B cell (primary cell): ENCODE results near the gene DCPS. TPM values are rescaled to one million over a fixed set of nuclear protein-coding genes. Genes with fewer than 3 reads are reported as not detected.
"Not testable (repeated sequence)": the region's sequence is repeated elsewhere in the genome, so short reads cannot be mapped to it uniquely, and the experiment has no call there.

ENCODE experiments used
- ATAC-seq: fragments of 200-7000 bp; cut with Tn5 transposase; one replicate; pipeline ENCODE4 v1.10.0; 2021; ENCODE audit warnings: low read depth, mild to moderate bottlenecking, moderate number of reproducible peaks, moderate library complexity
- CTCF ChIA-PET: fragments of 350-600 bp; sonication (Branson Sonifier 250); formaldehyde crosslinking; loops from one replicate; lab custom pipeline; 2021; ENCODE audit warnings: antibody characterized with exemption, inconsistent platforms; lab: Charles Lee
- POLR2A ChIA-PET: fragments of 350-600 bp; sonication (Branson Sonifier 250); formaldehyde crosslinking; loops from one replicate; lab custom pipeline; 2021; ENCODE audit warnings: antibody characterized with exemption; lab: Charles Lee
- DNase-seq: peaks from one replicate; pipeline ENCODE4 v3.0.0; 2013
- H2AFZ ChIP-seq: 2 replicates; pipeline ENCODE4 v1.6.1; 2012; ENCODE audit warnings: mild to moderate bottlenecking, low read depth, low read length; ENCODE audit not compliant: insufficient read depth, poor library complexity, severe bottlenecking
- H3K27ac ChIP-seq, 2 donors: 1 replicate in 1 of 2; 2 replicates in 1 of 2; pipeline ENCODE4 v1.5.1; 2012 to 2013; ENCODE audit warnings: low read length in 2 of 2, mild to moderate bottlenecking in 2 of 2, moderate library complexity in 1 of 2
- H3K27me3 ChIP-seq, 4 experiments: fragments of 200-600 bp in 1 of 4; sonication (generic) in 1 of 4; replicated peaks in 1 of 4; 1 replicate in 2 of 4; 2 replicates in 2 of 4; pipeline versions ENCODE4 v1.6.1 to v1.7.0; 2013 to 2016; ENCODE audit warnings: low read length in 3 of 4, mild to moderate bottlenecking in 2 of 4, mixed read lengths in 1 of 4, moderate library complexity in 1 of 4; ENCODE audit not compliant: insufficient read depth in 4 of 4, control insufficient read depth in 3 of 4; ENCODE audit errors: control extremely low read depth in 1 of 4
- H3K36me3 ChIP-seq, 2 experiments: replicated peaks in 1 of 2; 1 replicate in 1 of 2; 2 replicates in 1 of 2; pipeline versions ENCODE4 v1.6.1 to v1.7.1; 2013; ENCODE audit warnings: low read length in 1 of 2; ENCODE audit not compliant: insufficient read depth in 2 of 2, control insufficient read depth in 1 of 2; ENCODE audit errors: control extremely low read depth in 1 of 2, extremely low read depth in 1 of 2
- H3K4me1 ChIP-seq, 2 donors: fragments of 200-600 bp in 1 of 2; sonication (generic) in 1 of 2; 1 replicate in 1 of 2; 2 replicates in 1 of 2; pipeline versions ENCODE4 v1.5.1 to v1.6.1; 2013 to 2017; ENCODE audit warnings: low read length in 2 of 2; ENCODE audit not compliant: control insufficient read depth in 2 of 2, insufficient read depth in 2 of 2
- H3K4me2 ChIP-seq: replicated peaks from 2 replicates; pipeline ENCODE3; 2012; ENCODE audit warnings: mild to moderate bottlenecking, low read depth, low read length; ENCODE audit not compliant: poor library complexity, severe bottlenecking
- H3K4me3 ChIP-seq, 5 experiments: fragments of 200-600 bp in 1 of 5; sonication (generic) in 1 of 5; 1 replicate in 3 of 5; 2 replicates in 2 of 5; pipeline versions ENCODE4 v1.5.1 to v1.7.0; 2011 to 2016; ENCODE audit warnings: low read length in 4 of 5, mild to moderate bottlenecking in 4 of 5, low read depth in 2 of 5, control low read depth in 1 of 5, moderate library complexity in 1 of 5; ENCODE audit not compliant: insufficient read depth in 1 of 5; ENCODE audit errors: control extremely low read depth in 1 of 5, extremely low read depth in 1 of 5
- H3K79me2 ChIP-seq: fragments of 200-600 bp; sonication (generic); one replicate; pipeline ENCODE4 v1.6.0; 2016; ENCODE audit warnings: low read length; ENCODE audit not compliant: control insufficient read depth, insufficient read depth
- H3K9ac ChIP-seq: fragments of 200-600 bp; sonication (generic); 2 replicates; pipeline ENCODE4 v1.6.1; 2017; ENCODE audit warnings: mild to moderate bottlenecking, low read length, moderate library complexity
- H3K9me3 ChIP-seq, 3 donors: one replicate each; pipeline versions ENCODE4 v1.6.1 to v1.7.1; 2013; ENCODE audit warnings: low read length in 2 of 3; ENCODE audit not compliant: control insufficient read depth in 2 of 3, insufficient read depth in 1 of 3; ENCODE audit errors: control extremely low read depth in 1 of 3
- H4K20me1 ChIP-seq: 2 replicates; pipeline ENCODE4 v1.6.0; 2012; ENCODE audit warnings: mild to moderate bottlenecking, low read length; ENCODE audit not compliant: insufficient read depth, control insufficient read depth, poor library complexity, severe bottlenecking
- H3K27ac Mint-ChIP-seq: one replicate; pipeline ENCODE4 v1.8.0; 2021; ENCODE audit warnings: mixed read lengths
- H3K27me3 Mint-ChIP-seq: one replicate; pipeline ENCODE4 v1.8.0; 2021; ENCODE audit warnings: mixed read lengths
- H3K4me1 Mint-ChIP-seq: one replicate; pipeline ENCODE4 v1.8.0; 2021; ENCODE audit warnings: mixed read lengths
- H3K4me3 Mint-ChIP-seq: one replicate; pipeline ENCODE4 v1.8.0; 2021; ENCODE audit warnings: mixed read lengths
- H3K9me3 Mint-ChIP-seq: one replicate; pipeline ENCODE4 v1.8.0; 2022; ENCODE audit warnings: mixed read lengths; ENCODE audit not compliant: insufficient read depth
- CTCF ChIP-seq: fragments of 200-600 bp; IDR thresholded peaks from one replicate; pipeline ENCODE4 v1.8.0; 2022; ENCODE audit warnings: antibody characterized with exemption, mild to moderate bottlenecking
- EZH2 ChIP-seq: IDR thresholded peaks from 2 replicates; pipeline ENCODE4 v1.6.1; 2012; ENCODE audit warnings: borderline replicate concordance, low read depth, mild to moderate bottlenecking, moderate library complexity, low read length; ENCODE audit not compliant: insufficient read depth, poor library complexity, severe bottlenecking
- WGBS: methylation state at CpG from one replicate; pipeline ENCODE4 v1.1.5; 2013; ENCODE audit warnings: missing lambda C conversion rate; ENCODE audit not compliant: insufficient coverage; 5-methylcytosine and 5-hydroxymethylcytosine counted together
- intact Hi-C: fragments of 100-400 bp; cut with micrococcal nuclease; formaldehyde crosslinking; loops from one replicate; pipeline ENCODE4 v1.10.0; 2022
- polyA plus RNA-seq: library from polyadenylated mRNA; depleted of rRNA; stranded (reverse); fragments of >200 nt; gene quantifications from 2 replicates; pipeline ENCODE4 v1.2.3, GENCODE V29; 2012
- total RNA-seq, 2 donors: library from RNA; stranded (reverse); fragments of 120-200 nt in 1 of 2; gene quantifications; 1 replicate in 1 of 2; 2 replicates in 1 of 2; pipeline versions ENCODE4 v1.2.3 to v1.2.4, GENCODE V29; 2013 to 2022

The DCPS gene
- total and polyA plus RNA-seq, 2 donors (not counting 1 experiment from before 2014, with no cell fraction given), result 21.7 to 37.1 TPM

DNA sequence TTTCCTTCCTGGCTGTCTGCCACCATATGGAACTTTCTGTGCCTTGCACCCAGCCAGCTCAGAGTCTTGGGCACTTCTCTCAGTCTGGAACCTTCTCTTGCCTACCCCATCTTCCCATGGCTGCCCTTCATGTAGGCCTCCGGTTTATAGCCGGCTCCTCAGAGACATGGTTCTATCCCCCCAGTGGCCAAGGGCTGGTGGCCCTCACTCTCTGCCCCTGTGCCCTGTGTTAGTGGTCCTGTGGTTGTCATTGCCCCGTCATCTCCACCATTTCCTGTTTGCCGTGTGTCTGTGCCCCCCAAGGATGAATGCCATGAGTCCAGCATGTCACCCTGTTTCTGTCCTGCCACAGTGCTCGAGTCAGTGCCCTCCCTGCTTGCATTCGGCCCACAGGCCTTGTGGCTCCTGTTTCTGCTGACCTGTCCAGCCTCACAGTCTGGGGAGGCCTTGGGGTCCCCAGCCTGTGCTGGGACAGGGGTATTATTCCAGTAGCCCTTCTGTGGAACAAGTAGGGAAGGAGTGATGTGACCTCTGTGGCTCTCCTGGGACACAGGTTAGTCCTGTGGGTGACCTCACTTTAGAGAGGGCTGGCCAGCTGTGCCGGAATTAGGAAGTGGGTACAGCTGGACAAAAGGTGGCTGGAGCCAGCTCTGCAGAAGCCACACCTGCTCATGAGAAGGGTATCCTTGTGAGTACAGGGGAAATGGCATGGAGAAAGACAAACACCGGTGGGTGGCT is 82.3 kb downstream of the DCPS start:
- no peak for DNase-seq
- ATAC-seq, result no peak
- Histone ChIP-seq H3K4me2 (no peak overlapping the region), H4K20me1 (no peaks in the 10 kb centered on the region), H3K4me3 (no peak overlapping the region), H3K36me3 (no peaks in the 10 kb centered on the region), H3K4me1 (no peaks in the 10 kb centered on the region), H3K79me2 (no peaks in the 10 kb centered on the region), H2AFZ (no peak overlapping the region), H3K9me3 (no peaks in the 10 kb centered on the region), H3K9ac (no peak overlapping the region), H3K27me3 (no peaks in the 10 kb centered on the region), H3K27ac (no peak overlapping the region)
- WGBS, result 80% methylated on average over 6 of the region's 8 CpGs
- CTCF ChIA-PET, result no interaction called here
- H3K27me3 Mint-ChIP-seq, result no peaks in the 10 kb centered on the region
- intact Hi-C loops, result no loop called here
- H3K27ac Mint-ChIP-seq, result no peak overlapping the region
- H3K4me1 Mint-ChIP-seq, result no peaks in the 10 kb centered on the region
- POLR2A ChIA-PET, result no interaction called here
- TF ChIP-seq CTCF (no peak), EZH2 (no peak)
- no peaks in the 10 kb centered on the region for H3K9me3 Mint-ChIP-seq
- no peak overlapping the region for H3K4me3 Mint-ChIP-seq

DNA sequence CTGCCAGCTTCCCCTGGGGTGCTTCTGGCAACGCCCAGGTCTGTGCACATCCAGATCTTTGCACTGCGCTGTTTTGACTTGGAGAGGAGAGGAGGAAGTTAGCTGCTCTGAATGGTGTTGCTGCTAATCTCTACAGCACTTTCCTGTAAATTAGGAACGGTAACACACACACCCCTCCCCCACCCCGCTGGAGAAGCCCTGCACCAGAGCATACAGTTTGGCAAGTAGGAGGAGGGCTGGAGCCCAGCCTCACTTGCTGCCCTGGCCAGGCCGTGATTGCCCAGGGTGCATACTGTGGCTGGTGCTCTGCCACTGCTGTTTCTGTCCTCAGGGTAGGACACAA is 82.8 kb downstream of the DCPS start:
- H2AFZ ChIP-seq, H3K4me2 ChIP-seq, POLR2A ChIA-PET, H3K4me1 ChIP-seq, H3K27ac Mint-ChIP-seq, H3K36me3 ChIP-seq, H3K79me2 ChIP-seq, ATAC-seq, H3K9me3 ChIP-seq, H3K27ac ChIP-seq, H3K4me3 Mint-ChIP-seq, H3K27me3 ChIP-seq, H3K27me3 Mint-ChIP-seq, H3K4me1 Mint-ChIP-seq, H3K9me3 Mint-ChIP-seq, DNase-seq, H3K9ac ChIP-seq, intact Hi-C loops, CTCF ChIA-PET, H3K4me3 ChIP-seq, H4K20me1 ChIP-seq: not testable (repeated sequence)
- WGBS, result 3% methylated on average over 2 of the region's 5 CpGs
